Sigmoid colon (tissue), 7 donors: Measurements from ENCODE around the gene FDPS. TPM values are rescaled to one million over a fixed set of nuclear protein-coding genes. Genes with fewer than 3 reads are reported as not detected.
"Not testable (repeated sequence)": the region's sequence is repeated elsewhere in the genome, so short reads cannot be mapped to it uniquely, and the experiment has no call there.

Source experiments
- DNase-seq: peaks from one replicate; pipeline ENCODE4 v3.0.0-alpha.2; 2019
- H3K27ac ChIP-seq, 4 donors: fragments of 200-600 bp; sonication (generic); one replicate each; pipeline ENCODE4 v1.5.1; 2016 to 2019; ENCODE audit warnings: mild to moderate bottlenecking in 1 of 4
- H3K27me3 ChIP-seq, 3 donors: fragments of 200-600 bp; sonication (generic); one replicate each; pipeline ENCODE4 v1.5.1; 2019; ENCODE audit warnings: mild to moderate bottlenecking in 1 of 3
- H3K36me3 ChIP-seq, 4 donors: fragments of 200-600 bp; sonication (generic); one replicate each; pipeline ENCODE4 v1.5.1; 2016 to 2019
- H3K4me1 ChIP-seq, 4 donors: fragments of 200-600 bp; sonication (generic); one replicate each; pipeline ENCODE4 v1.5.1; 2017 to 2019
- H3K4me3 ChIP-seq, 4 donors: fragments of 200-600 bp; sonication (generic); one replicate each; pipeline ENCODE4 v1.5.1; 2017 to 2019; ENCODE audit warnings: mild to moderate bottlenecking in 2 of 4, moderate library complexity in 1 of 4
- H3K9me3 ChIP-seq, 4 donors: fragments of 200-600 bp in 3 of 4; sonication (generic) in 3 of 4; one replicate each; pipeline versions ENCODE4 v1.5.1 to v1.6.1; 2013 to 2019
- EP300 ChIP-seq, 4 donors: sonication (generic); formaldehyde crosslinking; IDR thresholded peaks; one replicate each; pipeline ENCODE4 v1.6.1; 2017; ENCODE audit warnings: antibody characterized with exemption in 4 of 4
- POLR2A ChIP-seq, 2 donors: fragments of 450-650 bp; IDR thresholded peaks; one replicate each; pipeline ENCODE4 v1.6.1; 2016; ENCODE audit warnings: antibody characterized with exemption in 2 of 2, mild to moderate bottlenecking in 2 of 2, moderate library complexity in 2 of 2
- POLR2AphosphoS5 ChIP-seq, 4 donors: sonication (generic); formaldehyde crosslinking; IDR thresholded peaks; one replicate each; pipeline ENCODE4 v1.6.1; 2017; ENCODE audit warnings: antibody characterized with exemption in 4 of 4
- WGBS, 2 donors: extraction: QIAGEN DNeasy Blood & Tissue Kit; methylation state at CpG; one replicate each; pipeline ENCODE4 v1.1.7; 2013; 5-methylcytosine and 5-hydroxymethylcytosine counted together
- intact Hi-C: fragments of 100-400 bp; cut with DNase I; formaldehyde crosslinking; loops from one replicate; pipeline ENCODE4 v1.15.1; 2023
- polyA plus RNA-seq, 3 donors: library from polyadenylated mRNA; stranded (reverse); fragments of 200-250 nt; gene quantifications; one replicate each; pipeline ENCODE4 v1.2.3, GENCODE V29; 2013
- total RNA-seq, 4 donors: library from RNA; depleted of rRNA; stranded (reverse); fragments of >200 nt; gene quantifications; one replicate each; pipeline ENCODE4 v1.1.0, GENCODE V29; 2016
- TF ChIP-seq, protein P1 (sequence below), 4 experiments: fragments of 450-650 bp in 3 of 4; fragments of 200-600 bp in 1 of 4; IDR thresholded peaks; one replicate each; pipeline ENCODE4 v1.5.1; 2016 to 2019; ENCODE audit warnings: antibody characterized with exemption in 4 of 4, mild to moderate bottlenecking in 3 of 4, moderate library complexity in 2 of 4
- donor health status: healthy with polysubstance abuse.
- donor health status: Bipolar disorder and iron deficiency.
- donor health status: healthy.

FDPS gene
- total and polyA plus RNA-seq, 7 donors: 73.7 to 570 (median 96.8) TPM

DNA sequence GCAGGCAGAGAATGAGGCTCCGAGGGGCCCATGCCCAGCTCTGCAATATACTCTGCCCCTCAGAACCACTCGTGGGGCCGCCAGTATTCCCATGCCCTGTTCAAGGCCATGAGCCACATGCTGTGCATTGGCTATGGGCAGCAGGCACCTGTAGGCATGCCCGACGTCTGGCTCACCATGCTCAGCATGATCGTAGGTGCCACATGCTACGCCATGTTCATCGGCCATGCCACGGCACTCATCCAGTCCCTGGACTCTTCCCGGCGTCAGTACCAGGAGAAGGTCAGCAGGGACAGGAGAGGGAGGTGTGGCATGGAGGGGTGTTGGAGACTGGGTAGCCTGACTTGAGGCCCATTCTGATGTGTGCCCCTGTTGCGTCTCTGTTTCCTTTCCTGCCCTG is 24.2 kb upstream of the FDPS start:
- Histone ChIP-seq H3K36me3 (no peaks in the 10 kb centered on the region), H3K9me3 (no peaks in the 10 kb centered on the region), H3K27me3 (no peaks in the 10 kb centered on the region), H3K4me1 (no peaks in the 10 kb centered on the region), H3K4me3 (no peak overlapping the region), H3K27ac (no peak overlapping the region)
- DNase-seq: no peak
- TF ChIP-seq POLR2AphosphoS5 (IDR thresholded peaks at IDR 0.05) (no peak), EP300 (IDR thresholded peaks at IDR 0.05) (no peak), POLR2A (IDR thresholded peaks at IDR 0.05) (no peak)
- TF ChIP-seq, protein P1, sequence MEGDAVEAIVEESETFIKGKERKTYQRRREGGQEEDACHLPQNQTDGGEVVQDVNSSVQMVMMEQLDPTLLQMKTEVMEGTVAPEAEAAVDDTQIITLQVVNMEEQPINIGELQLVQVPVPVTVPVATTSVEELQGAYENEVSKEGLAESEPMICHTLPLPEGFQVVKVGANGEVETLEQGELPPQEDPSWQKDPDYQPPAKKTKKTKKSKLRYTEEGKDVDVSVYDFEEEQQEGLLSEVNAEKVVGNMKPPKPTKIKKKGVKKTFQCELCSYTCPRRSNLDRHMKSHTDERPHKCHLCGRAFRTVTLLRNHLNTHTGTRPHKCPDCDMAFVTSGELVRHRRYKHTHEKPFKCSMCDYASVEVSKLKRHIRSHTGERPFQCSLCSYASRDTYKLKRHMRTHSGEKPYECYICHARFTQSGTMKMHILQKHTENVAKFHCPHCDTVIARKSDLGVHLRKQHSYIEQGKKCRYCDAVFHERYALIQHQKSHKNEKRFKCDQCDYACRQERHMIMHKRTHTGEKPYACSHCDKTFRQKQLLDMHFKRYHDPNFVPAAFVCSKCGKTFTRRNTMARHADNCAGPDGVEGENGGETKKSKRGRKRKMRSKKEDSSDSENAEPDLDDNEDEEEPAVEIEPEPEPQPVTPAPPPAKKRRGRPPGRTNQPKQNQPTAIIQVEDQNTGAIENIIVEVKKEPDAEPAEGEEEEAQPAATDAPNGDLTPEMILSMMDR (IDR thresholded peaks at IDR 0.05): no peak
- 95% methylated on average over 12 of the region's 12 CpGs for WGBS, 2 donors
- intact Hi-C loops: no loop called here

DNA sequence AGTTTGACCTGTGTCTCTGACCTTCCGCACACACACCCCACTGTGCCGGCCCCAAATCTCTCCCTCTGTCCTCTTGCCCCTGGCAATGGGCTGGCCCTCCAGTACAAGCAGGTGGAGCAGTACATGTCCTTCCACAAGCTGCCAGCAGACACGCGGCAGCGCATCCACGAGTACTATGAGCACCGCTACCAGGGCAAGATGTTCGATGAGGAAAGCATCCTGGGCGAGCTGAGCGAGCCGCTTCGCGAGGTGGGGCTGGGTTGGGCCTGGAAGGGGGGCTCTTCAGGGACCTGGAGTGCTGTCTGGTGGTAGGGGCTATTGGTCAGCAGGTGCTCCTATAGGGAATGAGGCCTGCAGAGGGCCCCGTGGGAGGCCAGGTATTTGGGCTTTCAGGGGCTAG is 23.6 kb upstream of the FDPS start:
- Histone ChIP-seq H3K4me1 (no peaks in the 10 kb centered on the region), H3K9me3 (no peaks in the 10 kb centered on the region), H3K36me3 (no peaks in the 10 kb centered on the region), H3K27ac (no peak overlapping the region), H3K27me3 (no peaks in the 10 kb centered on the region), H3K4me3 (no peak overlapping the region)
- WGBS, 2 donors: 95 to 96% methylated on average over 14 of the region's 14 CpGs
- TF ChIP-seq POLR2A (IDR thresholded peaks at IDR 0.05): no peak
- no peak for DNase-seq
- intact Hi-C loops: no loop called here

DNA sequence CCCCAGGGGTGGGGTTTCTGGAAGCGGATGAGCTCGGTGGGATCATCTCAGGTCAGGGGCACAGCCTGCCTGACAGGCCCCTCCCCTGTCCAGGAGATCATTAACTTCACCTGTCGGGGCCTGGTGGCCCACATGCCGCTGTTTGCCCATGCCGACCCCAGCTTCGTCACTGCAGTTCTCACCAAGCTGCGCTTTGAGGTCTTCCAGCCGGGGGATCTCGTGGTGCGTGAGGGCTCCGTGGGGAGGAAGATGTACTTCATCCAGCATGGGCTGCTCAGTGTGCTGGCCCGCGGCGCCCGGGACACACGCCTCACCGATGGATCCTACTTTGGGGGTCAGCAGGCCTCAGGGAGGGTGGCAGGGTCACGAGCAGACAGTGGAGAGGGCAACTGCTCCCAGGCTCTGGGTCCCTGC is 23.0 kb upstream of the FDPS start:
- no peaks in the 10 kb centered on the region for H3K9me3 ChIP-seq
- WGBS, 2 donors: 94 to 95% methylated on average over 18 of the region's 18 CpGs
- TF ChIP-seq, protein P1 (IDR thresholded peaks at IDR 0.05): no peak
- no peak for TF ChIP-seq POLR2AphosphoS5 (IDR thresholded peaks at IDR 0.05)
- TF ChIP-seq EP300 (IDR thresholded peaks at IDR 0.05): no peak
- TF ChIP-seq POLR2A (IDR thresholded peaks at IDR 0.05): no peak
- intact Hi-C loops: no loop called here
- H3K27me3 ChIP-seq: no peaks in the 10 kb centered on the region
- no peaks in the 10 kb centered on the region for H3K36me3 ChIP-seq
- H3K27ac ChIP-seq: no peak overlapping the region
- H3K4me3 ChIP-seq: no peak overlapping the region
- no peak for DNase-seq
- H3K4me1 ChIP-seq: no peaks in the 10 kb centered on the region

DNA sequence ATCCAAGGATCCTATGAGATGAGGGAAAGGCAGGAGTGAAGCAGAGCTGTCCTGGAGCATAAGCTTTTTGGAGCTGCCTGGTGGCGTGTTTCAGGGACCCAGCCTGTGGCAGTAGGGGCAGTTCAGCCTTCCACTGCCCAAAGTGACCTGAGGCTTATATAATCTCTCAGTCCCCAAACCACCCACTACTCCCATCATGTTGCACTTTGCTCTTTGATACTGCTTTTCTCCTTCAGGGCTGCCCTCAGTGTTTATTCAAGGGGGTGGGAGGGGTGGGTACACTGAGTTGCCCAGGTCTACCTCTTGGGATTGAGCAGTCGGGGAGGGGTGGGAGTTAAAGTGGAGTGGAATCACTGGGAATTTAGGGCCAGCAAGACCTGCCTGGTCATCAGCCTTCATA is 22.1 kb upstream of the FDPS start:
- H3K36me3 ChIP-seq: no peaks in the 10 kb centered on the region
- no peak overlapping the region for H3K4me3 ChIP-seq
- TF ChIP-seq, protein P1 (IDR thresholded peaks at IDR 0.05): no peak
- TF ChIP-seq POLR2A (IDR thresholded peaks at IDR 0.05) (no peak), POLR2AphosphoS5 (IDR thresholded peaks at IDR 0.05) (no peak), EP300 (IDR thresholded peaks at IDR 0.05) (no peak)
- DNase-seq: no peak
- no peaks in the 10 kb centered on the region for H3K9me3 ChIP-seq
- no peak overlapping the region for H3K27ac ChIP-seq
- intact Hi-C loops: no loop called here
- no peaks in the 10 kb centered on the region for H3K27me3 ChIP-seq
- 94 to 96% methylated on average over 2 of the region's 2 CpGs for WGBS, 2 donors
- no peaks in the 10 kb centered on the region for H3K4me1 ChIP-seq

DNA sequence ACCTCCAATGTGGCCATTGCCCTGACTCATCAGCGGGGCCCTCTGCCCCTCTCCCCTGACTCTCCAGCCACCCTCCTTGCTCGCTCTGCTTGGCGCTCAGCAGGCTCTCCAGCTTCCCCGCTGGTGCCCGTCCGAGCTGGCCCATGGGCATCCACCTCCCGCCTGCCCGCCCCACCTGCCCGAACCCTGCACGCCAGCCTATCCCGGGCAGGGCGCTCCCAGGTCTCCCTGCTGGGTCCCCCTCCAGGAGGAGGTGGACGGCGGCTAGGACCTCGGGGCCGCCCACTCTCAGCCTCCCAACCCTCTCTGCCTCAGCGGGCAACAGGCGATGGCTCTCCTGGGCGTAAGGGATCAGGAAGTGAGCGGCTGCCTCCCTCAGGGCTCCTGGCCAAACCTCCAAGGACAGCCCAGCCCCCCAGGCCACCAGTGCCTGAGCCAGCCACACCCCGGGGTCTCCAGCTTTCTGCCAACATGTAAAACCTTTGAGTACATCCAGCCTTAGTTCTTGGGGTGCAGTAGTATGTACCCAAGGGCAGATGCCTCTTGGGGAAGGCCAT is 20.6 kb upstream of the FDPS start:
- Histone ChIP-seq H3K9me3 (no peaks in the 10 kb centered on the region), H3K4me3 (no peak overlapping the region), H3K27me3 (no peaks in the 10 kb centered on the region), H3K4me1 (no peaks in the 10 kb centered on the region), H3K27ac (no peak overlapping the region), H3K36me3 (no peaks in the 10 kb centered on the region)
- DNase-seq: no peak
- WGBS, 2 donors: 94 to 95% methylated on average over 21 of the region's 21 CpGs
- intact Hi-C loops: no loop called here
- TF ChIP-seq, protein P1 (IDR thresholded peaks at IDR 0.05): no peak
- no peak for TF ChIP-seq POLR2AphosphoS5 (IDR thresholded peaks at IDR 0.05)
- no peak for TF ChIP-seq POLR2A (IDR thresholded peaks at IDR 0.05)
- TF ChIP-seq EP300 (IDR thresholded peaks at IDR 0.05): no peak

DNA sequence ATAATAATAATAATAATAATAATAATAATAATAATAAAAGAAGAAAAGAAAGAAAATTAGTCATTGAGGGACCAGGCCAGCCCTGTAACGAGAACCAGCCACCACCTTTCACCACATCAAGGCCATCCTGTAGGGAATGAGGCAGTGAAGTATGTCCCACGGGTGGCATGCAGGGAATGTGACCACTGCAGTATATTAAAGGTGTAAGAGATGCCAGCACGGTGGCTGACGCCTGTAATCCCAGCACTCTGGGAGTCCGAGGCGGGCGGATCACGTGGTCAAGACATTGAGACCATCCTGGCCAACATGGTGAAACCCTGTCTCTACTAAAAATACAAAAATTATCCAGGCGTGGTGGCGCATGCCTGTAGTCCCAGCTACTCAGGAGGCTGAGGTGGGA is 17.7 kb upstream of the FDPS start:
- H3K36me3 ChIP-seq, H3K27ac ChIP-seq, H3K4me1 ChIP-seq, intact Hi-C loops, DNase-seq, H3K9me3 ChIP-seq, H3K4me3 ChIP-seq: not testable (repeated sequence)
- 90 to 92% methylated on average over 10 of the region's 10 CpGs for WGBS, 2 donors
- peaks cover 7 to 25% (median 17%) of the 10 kb centered on the region in 3 donors for H3K27me3 ChIP-seq
